NCI-H2171 (cell line): ENCODE results near the gene GK.
A peak's percentile ranks its signal among the peaks of the same experiment; 100 is the strongest.
"Not testable (repeated sequence)": the region's sequence is repeated elsewhere in the genome, so short reads cannot be mapped to it uniquely, and the experiment has no call there.

Experiments used
- DNase-seq: peaks from one replicate; lab custom pipeline; 2025; lab: John Stamatoyannopoulos, UW

The GK gene

DNA sequence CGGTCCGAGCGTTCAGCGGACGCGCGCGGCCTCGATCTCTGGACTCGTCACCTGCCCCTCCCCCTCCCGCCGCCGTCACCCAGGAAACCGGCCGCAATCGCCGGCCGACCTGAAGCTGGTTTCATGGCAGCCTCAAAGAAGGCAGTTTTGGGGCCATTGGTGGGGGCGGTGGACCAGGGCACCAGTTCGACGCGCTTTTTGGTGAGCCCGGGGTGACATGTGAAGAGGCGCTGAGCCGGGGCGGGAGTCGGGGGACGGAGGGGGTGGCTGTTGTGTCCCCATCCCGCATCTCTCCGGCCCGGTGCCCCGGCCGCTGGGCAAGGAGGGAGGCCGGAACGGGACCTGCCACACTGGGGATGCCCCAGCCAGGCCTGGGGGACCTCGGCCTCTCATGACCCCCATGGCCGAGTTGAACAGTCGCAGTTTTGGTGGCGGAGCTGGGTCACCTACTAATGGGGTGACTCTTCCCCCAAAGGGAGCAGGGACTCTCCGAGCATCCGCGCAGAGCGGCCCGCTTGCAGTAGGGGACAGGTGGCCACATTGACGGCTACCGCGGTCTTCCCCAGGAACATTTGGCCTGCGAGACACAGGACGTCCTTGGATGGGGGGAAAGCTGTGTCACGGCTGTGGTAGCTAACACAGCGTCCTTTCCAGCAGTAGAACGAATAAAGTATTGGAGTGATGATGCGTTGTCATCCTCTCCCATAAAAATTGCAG, at the start of gene GK:
GK (plus strand) TSS at position 9 of the 717 bp plus-strand sequence; CDS start at position 124, 115 bp downstream.
- no peak for DNase-seq

DNA sequence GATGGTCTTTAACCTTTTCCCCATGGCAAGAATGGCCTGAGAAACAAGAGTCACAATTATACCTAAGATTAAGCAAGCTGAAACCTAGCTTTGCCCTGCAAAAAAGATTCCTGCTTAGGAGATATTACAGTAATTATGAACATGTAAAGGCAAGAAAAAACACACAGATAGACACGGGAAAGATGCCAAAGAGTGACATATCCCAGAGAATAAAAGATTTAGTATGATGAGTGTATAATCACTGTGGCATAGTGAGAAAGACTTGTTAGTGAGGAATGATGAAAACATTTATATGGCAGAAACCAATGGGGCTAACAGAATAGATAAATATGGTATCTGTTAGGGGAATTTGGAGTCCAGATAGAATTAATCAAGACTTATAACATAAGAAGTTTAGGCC, 46.1 kb upstream of the GK start:
- DNase-seq, result no peak

GRCh38 chrX:30610026-30610425, 43.2 kb upstream of the GK start:
- DNase-seq, result no peak

DNA sequence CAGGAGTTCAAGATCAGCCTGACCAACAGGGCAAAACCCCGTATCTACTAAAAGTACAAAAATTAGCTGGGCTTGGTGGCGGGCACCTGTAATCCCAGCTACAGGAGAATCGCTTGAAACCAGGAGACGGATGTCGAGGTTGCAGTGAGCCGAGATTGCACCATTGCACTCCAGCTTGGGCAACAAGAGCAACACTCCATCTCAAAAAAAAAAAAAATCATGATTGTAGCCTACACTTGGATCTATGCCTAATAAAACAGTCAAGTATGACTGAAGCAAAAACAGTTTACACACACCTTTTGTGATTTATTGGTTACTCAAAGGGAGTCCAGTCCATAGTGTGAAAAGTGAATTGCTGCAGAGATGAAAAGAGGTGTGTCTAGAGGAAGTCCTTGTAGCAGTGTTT, 41.0 kb upstream of the GK start:
- DNase-seq, result no peak

DNA sequence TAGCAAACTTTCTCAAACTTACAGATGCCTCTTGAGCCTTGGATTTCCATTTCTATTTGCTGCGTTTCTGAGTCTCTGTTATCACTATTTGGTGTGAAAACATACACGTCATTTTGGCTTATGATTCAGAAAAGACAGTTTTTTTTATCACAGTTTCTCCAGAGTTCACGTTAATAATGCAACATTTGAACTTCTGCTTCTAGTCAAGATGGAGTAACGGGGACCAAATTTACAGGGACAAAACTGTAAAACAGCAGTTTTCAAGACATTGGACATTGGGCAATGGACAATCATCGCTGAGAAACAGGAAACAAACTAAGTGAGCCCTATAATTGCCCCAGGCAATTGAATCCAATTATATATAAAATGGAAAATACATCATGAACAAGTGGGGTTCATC, 39.5 kb upstream of the GK start:
- no peak for DNase-seq

GRCh38 chrX:30615229-30615628, 38.0 kb upstream of the GK start:
- no peak for DNase-seq

DNA sequence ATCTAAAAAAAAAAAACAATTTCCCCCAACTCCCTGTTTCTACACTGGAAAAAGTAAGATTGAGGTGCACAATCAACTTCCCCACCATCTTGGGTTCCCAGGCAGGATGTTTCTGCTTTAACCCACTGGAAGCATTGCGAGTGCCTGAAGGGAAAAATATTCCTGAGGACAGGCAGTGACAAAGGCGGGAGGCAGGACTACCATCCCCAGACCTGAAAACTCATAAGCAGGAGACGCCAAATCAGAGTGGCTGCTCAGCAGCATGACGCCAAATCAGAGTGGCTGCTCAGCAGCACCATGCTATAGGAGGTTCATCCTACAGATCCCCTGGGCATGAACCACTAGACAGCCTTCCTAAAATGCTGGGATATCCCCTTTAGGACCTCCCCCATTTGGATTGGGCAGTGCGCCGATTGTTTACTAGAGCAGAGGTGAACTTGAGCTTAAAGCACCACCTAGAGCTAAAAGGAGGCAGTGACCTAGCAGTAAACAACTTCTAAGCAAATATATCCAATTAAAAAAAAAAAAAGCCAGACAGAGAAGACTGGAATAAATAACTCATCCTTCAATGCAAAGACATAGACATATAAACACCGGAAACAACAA, 35.0 kb upstream of the GK start:
- DNase-seq, result no peak

GRCh38 chrX:30620125-30620524, 33.1 kb upstream of the GK start:
- no peak for DNase-seq

- no peak for DNase-seq
Measured at GRCh38 chrX:30620980-30621618, 32.1 kb upstream of the GK start.

GRCh38 chrX:30622361-30622760, 30.9 kb upstream of the GK start:
- DNase-seq, result no peak

GRCh38 chrX:30626402-30626801, 26.8 kb upstream of the GK start:
- DNase-seq, result no peak

DNA sequence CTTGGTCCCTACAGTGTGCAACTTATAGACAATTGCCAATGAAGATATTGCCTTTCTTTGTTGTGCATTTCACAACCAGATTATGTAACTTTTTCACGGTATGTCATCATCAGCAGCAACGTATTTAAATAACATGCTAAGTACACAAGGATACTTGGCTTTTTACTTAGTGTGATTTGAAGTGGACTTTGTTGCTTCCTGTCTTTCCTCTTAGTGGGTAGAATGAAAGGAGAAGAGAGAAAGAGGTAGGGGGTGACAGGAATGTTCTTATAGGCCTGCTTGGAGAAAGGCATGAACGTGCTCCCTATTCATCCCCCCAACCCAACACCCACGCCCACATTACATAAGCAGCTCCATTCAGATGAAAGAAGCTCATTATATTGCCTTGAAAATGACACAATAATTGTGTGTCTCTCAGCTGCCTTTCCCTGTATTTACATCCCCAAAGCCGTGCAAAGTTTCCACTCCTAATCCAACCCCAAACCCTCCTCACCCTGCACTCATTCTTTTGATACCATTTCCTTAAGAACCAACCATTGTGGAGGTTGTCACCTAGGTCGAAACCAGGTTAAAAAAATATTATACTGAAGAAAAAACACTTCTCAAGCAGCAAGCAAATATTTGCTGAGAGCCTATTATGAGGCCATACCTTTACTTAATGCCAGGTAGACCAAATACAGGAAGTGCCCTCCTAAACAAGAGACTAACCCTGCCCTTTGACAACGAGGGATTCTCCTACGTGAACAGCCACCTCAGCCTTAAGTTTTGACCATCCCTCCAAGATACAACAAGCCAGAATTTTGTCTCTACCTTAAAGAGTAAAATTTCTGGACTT, 25.2 kb upstream of the GK start:
- no peak for DNase-seq

GRCh38 chrX:30634070-30634469, 19.2 kb upstream of the GK start:
- DNase-seq, result not testable (repeated sequence)

GRCh38 chrX:30635630-30636029, 17.6 kb upstream of the GK start:
- no peak for DNase-seq

DNA sequence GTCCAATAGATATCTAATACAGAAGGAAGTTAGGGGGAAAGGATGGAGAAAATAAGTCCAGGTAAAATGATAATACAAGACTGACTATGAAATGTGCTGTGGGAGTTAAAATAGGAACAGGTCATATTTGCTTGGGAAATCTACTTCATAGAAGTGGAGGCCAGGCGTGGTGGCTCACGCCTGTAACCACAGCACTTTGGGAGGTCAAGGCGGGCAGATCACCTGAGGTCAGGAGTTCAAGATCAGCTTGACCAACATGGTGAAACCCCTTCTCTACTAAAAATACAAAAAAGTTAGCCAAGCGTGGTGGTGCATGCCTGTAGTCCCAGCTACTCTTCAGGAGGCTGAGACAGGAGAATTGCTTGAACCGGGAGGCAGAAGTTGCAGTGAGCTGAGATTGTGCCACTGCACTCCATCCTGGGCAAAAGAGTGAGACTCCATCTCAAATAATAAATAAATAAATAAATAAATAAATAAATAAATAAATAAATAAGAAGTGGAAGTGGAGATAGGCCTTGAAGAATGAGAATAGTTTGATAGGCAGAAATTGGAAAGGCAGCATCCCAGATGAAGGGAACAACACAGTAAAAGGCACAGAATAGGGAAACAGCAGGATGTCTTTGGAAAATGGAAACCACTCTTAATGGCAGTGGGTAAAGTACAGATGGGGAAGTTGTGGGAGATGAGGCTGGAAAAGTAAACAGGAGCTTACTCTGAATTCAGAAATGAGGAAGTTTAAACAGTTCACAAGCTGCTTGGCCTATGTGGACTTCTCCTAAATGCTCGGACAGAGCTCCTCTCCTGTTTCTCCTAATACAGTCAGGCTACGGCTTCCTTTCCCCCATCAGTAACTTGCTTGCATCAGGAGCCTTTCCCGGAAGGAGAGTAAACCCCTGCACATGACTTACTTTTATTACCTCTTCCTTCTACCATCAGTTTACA, 15.1 kb upstream of the GK start:
- no peak for DNase-seq

GRCh38 chrX:30639702-30640101, 13.5 kb upstream of the GK start:
- not testable (repeated sequence) for DNase-seq

DNA sequence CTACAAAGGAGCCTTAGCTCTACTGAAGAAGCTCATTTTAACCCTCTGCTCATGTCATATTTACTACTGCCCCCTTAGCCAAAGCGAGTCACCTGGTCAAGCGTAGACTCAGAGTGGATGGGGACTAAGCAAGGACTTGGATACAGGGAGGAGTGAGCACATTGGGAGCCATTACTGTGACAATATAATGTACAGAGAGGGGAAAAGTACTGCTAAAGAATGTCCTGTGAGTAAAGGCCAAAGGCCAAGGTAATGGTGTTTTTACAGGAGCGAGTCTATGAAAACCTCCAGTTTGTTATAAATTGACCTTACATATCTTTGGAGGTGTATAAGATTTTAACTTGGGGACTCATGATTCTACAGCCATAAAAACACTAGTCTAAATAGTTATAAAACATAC, 10.6 kb upstream of the GK start:
- no peak for DNase-seq

DNA sequence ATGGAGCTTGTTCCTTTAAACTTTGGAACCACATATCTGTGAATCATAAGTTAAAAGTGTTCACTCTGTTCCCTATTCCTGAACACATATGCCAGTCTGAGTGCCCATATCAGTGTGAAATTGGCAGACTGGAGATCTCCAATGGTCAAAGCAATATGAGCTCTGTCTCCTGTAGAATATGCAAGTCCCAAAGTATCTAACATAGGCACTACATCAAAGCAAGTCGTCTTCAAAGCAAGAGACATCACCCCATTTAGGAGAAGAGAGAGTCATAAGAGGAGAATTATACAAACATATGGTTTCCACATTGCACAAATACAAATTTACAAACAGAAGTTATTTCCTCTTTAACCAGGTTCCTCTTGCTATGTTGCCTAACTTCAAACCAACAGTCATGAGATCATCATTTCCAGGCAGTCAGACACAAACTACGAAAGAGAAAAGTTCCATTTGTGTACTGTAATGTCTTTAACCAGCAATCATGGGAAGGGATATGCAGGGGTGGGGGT, 9.9 kb upstream of the GK start:
- DNase-seq, result no peak

- DNase-seq, result no peak
Measured at GRCh38 chrX:30649859-30650258, 3.4 kb upstream of the GK start.

GRCh38 chrX:30652527-30653414, 452 bp upstream of the GK start:
- DNase-seq, result peak; percentile 81
